Cardiac septum (tissue), 1 donor: ENCODE data around the gene UCKL1. TPM values are rescaled to one million over a fixed set of nuclear protein-coding genes. Genes with fewer than 3 reads are reported as not detected.
"Not testable (repeated sequence)": the region's sequence is repeated elsewhere in the genome, so short reads cannot be mapped to it uniquely, and the experiment has no call there.

Experiments used
- DNase-seq: peaks from one replicate; pipeline ENCODE4 v3.0.0-alpha.2; 2020; ENCODE audit warnings: low spot score
- intact Hi-C: fragments of 100-400 bp; cut with DNase I; formaldehyde crosslinking; loops from one replicate; pipeline ENCODE4 v1.14.0; 2022
- long read RNA-seq: library from polyadenylated mRNA; unstranded; transcript quantifications from one replicate; pipeline ENCODE4 v2.0.0, GENCODE V29; 2021
- total RNA-seq: library from RNA; stranded (reverse); fragmentation: NEBNext Ultra II Directional; extraction: Animal tissue kit (Norgen Biotek cat#: 25700); gene quantifications from one replicate; pipeline ENCODE4 v1.2.1, GENCODE V29; 2021
- donor health status: DM: no; HTN: no; CAD: no.

UCKL1 gene
- total RNA-seq: 43.2 TPM
- long read RNA-seq, partial matches to known transcripts: 152 of 219 reads
- long read RNA-seq, other reads (novel, unspliced or antisense): 67 of 219 reads

DNA sequence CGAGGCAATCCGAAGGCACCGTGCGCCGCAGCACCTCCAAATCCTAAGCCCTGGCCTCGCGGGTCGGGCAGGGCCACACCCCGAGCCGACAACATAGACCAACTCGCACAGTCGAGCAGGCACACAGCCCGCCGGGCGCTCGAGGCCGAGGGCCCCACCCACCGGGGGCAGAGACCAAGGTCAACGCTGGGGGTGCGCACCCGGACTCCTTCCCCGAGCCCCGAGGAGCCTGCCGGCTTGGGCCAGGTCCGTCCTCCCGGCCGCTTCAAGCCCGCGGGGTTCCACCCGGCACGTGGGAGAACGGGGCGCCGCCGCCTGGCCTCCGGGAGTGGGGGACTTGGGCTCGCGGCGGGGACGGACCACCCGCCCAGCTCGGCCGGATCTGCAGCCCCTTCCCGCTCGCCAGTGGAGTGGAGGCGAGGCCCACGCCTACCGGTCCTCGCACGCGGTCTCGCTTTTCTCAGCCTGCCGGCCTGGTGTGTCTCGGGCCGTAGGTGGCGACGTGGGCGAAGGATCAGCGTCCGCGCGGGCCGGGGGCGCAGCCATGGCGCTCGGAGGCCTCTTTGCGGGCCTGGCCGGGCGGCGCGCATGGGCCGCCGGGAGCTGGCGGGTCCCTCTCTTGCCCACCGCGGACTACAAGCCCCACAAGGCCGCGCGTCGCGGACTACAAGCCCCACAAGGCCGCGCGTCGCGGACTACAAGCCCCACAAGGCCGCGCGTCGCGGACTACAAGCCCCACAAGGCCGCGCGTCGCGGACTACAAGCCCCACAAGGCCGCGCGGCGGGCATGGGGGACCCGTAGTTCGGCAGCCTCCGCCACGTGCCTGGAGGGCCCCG is at the start of gene UCKL1:
Gene UCKL1, minus strand, starts transcription at position 590 of the 837 bp plus-strand sequence. Its CDS starts 44 bp downstream, at position 546.
- intact Hi-C loops: loop anchor here (2.0 kb wide), 1 partner anchor 107 kb away; the partner anchor contains the start of gene TCEA2
- DNase-seq: peak; percentile 91

DNA sequence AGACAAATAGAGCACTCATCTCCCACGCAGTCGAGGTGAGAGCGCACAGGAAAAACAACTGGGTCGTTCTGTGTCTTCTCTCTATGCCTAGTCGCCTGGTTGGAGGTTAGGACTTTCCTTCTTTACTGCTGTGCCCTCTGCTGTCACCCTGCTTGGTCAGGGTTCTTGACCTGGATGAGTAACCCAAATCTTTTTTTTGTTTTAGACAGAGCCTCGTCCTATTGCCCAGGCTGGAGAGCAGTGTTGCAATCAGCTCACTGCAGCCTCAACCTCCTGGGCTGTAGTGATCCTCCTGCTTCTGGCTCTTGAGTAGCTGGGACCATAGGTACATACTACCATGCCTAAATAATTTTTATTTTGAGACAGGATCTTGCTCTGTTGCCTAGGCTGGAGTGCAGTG is 49.2 kb upstream of the UCKL1 start:
- intact Hi-C loops: no loop called here
- DNase-seq: no peak

DNA sequence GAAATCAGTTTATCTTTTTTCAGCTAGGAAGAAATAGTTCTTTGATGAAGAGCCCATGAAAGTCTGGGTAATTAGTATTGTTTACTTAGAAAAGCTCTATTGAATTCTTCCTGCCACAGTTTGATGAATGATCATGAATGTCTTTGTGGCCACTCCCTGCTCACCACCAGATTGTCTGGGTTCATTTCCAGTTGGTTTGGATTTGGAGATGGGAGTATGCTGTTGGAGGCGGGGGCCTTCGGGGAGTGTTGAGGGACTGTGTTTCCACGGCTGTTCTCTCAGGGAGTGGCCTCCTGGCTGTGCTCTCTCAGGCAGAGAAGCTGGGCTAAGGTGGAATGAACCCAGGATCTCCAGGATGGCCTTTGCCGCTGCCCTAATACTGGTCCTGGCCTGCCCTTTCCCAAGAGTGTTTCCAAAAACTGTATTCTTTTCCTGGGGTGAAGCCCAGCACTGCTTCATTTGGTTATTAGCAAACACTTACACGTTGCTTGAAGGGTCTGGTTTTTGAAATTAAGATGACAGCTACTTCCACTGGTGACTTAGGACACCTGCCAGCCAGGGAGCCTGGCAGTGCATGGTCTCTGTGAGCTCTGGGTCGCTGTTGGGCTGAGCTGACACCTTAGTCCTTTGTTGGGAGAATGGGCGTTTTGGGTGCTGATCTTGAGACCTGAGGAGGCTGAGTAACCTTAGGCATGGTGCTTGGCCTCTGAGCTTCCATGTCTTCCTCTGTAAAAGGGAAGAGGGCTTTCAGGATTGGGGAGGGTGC is 47.9 kb upstream of the UCKL1 start:
- intact Hi-C loops: no loop called here

DNA sequence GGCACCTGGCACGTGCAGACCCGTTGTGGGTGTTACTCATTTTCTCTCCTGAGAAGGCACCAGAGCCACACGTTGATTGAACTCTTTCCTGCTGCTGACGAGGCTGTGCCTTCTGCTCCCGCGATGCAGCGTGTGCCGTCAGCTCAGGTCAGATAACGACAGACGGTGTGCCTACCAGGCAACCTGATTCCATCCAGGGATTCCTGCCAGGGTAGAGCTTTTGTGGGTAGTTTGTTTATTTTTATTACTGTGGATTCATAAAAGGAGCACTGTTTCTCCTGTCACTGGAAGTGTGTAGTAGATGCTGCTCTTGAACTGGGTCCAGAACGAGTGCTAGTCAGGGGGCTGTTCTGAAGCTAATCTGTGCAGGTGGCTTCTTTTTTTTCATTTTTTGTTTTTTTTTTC is 45.4 kb upstream of the UCKL1 start:
- DNase-seq: no peak
- intact Hi-C loops: no loop called here

More for the DNA sequence above, 47.9 kb upstream of the UCKL1 start:
- no peak for DNase-seq

DNA sequence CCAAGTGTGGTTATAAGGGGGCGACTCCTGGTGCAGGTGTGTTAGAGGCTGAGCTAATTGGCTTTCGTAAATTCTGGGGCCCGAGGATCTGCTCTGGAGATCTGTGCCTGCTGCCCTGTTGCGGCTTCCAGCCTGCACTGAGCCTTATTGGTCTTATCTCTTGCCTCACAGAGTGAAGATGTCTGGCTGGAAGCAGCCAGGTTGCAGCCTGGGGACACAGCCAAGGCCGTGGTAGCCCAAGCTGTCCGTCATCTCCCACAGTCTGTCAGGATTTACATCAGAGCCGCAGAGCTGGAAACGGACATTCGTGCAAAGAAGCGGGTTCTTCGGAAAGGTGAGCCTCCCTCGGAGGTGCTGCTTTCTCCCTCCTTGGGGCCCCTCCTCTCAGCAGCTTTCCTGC is 44.7 kb upstream of the UCKL1 start:
- intact Hi-C loops: no loop called here
- DNase-seq: no peak

DNA sequence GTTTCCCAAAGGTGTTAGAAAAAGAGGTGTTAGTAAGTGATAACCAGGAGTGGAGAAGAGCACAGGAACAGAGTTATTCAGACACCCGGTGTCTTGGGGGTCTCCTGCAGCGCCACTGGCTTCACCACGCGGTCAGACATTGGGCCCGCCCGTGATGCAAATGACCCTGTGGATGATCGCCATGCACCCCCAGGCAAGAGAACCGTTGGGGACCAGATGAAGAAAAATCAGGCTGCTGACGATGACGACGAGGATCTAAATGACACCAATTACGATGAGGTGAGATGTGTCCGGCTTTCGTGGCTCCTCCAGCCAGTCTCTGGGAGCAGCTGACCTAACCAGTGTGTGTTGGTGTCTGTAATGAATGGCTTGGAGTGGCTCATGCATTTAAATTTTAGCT is 26.7 kb upstream of the UCKL1 start:
- DNase-seq: no peak
- intact Hi-C loops: no loop called here

DNA sequence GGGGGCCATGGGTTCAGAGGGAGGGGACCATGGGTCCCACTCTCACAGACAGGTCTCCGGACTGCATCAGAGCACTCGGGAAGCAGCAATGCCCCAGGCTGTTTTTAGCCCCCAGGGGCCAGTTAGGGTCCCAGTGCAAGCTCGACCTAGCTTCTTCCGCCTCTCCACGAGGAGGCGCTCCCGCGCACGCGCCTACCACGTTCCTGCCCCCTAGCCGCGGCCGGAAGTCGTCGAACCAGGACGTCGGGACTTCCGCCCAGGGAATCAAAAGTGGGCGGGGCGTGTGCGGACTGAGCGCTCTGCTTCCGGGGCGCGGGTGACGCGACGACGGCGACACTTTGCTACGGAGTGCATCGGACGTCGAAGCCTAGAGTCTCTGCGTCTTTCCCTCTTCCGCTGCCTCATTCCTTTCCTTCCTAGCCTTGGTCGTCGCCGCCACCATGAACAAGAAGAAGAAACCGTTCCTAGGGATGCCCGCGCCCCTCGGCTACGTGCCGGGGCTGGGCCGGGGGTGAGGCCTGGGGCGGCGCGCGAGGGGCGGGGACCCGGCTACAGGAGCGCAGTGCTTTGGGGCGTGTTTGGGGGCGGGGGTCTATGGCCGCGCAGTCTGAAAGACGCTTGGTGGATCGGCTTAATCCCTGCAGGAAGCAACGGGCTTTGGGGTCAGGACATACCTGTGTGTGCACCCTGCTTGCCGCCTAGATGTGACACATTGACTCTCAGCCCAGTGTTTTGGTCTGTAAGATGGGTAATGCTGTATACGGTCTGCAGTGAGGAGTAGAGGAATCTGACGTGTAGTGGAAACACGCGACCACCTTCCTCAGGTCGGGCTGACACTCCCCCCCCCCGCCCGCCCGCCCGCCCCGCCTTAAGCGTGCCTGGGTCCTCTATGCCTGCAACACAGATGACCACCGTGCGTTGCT is 24.9 kb upstream of the UCKL1 start, which contains the start of gene PRPF6:
Gene PRPF6, plus strand, starts transcription at position 327 of the 923 bp plus-strand sequence. Its CDS starts 114 bp downstream, at position 441.
- peak; percentile 97 for DNase-seq
- intact Hi-C loops: loop anchor here (2.0 kb wide), 1 partner anchor 82 kb away; the partner anchor contains the start of gene TCEA2

DNA sequence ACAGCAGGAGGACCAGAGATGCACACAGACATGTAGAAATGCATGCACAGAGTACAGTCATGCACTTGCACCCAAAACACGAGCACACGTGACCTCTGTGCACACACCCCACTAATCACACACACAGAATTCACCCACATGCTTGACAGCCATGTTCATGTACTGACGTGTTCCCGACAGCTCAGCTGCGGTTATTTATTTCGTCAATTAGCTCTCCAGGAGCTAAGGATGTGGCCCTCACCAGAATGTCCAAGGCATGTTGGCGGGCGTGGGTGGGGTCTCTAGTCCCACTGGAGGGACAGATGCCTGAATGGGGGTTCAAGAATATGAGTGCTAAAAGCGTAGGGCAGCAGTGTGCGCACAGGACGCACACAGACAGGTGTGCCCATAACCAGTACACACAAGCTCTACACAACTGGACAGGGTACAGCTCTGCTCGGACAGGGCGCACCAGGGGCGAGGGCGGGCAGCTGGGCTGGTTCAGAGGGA is 24.1 kb upstream of the UCKL1 start:
- intact Hi-C loops: loop anchor here (2.0 kb wide), 1 partner anchor 82 kb away; the partner anchor contains the start of gene TCEA2
- DNase-seq: no peak

DNA sequence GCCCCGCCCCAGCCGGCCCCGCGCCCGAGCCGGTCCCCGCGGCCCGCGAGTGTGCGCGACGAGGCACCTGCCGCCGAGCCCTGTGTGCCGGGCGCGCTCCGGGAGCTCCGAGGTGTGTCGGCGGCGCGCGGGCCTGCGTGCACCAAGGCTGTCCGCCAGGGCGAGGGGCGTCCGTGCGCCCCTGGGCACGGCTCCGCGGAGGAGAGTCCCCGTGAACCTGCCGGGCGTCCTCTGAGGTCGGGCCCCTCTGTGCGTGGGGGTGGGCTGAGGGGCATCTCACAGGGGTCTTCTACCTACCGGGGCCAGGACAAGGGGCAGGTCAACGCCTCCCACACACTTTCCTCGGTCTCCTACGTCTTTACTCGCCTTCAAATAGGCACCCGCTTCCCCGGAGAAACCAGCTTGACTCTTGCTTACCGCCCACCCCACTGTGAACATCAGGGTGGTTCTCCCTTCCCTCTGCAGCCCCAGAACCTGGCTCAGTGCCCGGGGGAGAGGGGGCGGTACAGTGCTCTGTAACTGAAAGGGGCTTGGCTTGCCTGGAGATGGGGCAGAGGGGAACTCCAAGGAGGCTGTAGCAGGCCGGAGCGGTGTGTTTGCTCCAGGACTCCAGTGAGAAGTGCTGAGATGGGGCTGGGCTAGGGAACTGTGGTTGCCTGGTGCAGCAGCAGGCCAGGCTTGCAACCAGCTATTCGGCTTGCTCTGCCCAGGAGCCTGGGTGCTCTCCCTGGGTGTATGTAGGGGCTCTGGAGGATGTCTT is 23.5 kb upstream of the UCKL1 start, which contains the start of gene SAMD10:
Gene SAMD10, minus strand, starts transcription at position 86 of the 760 bp plus-strand sequence. CDS start 175 bp downstream, outside the sequence.
- intact Hi-C loops: loop anchor here (2.0 to 10.0 kb wide), 2 partner anchors 83 to 195 kb away; partner anchors contain the start of gene TCEA2

DNA sequence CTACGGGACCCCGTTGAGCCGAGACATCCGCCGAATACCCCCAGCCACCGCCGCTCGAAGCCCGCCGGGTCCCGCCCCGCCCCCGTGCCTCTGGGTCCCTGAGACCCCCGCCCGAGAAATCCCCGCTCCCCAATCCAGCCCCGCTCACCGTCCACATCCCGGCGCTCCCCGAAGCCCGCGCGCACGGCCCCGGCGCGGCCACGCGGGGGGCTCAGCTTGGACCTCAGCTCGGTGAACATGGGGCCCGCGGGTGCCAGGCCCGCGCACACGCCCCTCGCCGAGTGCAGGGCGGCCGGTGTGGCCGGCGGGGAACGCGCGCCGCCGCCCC is 23.0 kb upstream of the UCKL1 start:
- no peak for DNase-seq
- intact Hi-C loops: loop anchor here (10.0 kb wide), 1 partner anchor 194 kb away; no protein-coding TSS in a partner anchor

More for the DNA sequence above, 23.5 kb upstream of the UCKL1 start, which contains the start of gene SAMD10:
- DNase-seq: no peak

DNA sequence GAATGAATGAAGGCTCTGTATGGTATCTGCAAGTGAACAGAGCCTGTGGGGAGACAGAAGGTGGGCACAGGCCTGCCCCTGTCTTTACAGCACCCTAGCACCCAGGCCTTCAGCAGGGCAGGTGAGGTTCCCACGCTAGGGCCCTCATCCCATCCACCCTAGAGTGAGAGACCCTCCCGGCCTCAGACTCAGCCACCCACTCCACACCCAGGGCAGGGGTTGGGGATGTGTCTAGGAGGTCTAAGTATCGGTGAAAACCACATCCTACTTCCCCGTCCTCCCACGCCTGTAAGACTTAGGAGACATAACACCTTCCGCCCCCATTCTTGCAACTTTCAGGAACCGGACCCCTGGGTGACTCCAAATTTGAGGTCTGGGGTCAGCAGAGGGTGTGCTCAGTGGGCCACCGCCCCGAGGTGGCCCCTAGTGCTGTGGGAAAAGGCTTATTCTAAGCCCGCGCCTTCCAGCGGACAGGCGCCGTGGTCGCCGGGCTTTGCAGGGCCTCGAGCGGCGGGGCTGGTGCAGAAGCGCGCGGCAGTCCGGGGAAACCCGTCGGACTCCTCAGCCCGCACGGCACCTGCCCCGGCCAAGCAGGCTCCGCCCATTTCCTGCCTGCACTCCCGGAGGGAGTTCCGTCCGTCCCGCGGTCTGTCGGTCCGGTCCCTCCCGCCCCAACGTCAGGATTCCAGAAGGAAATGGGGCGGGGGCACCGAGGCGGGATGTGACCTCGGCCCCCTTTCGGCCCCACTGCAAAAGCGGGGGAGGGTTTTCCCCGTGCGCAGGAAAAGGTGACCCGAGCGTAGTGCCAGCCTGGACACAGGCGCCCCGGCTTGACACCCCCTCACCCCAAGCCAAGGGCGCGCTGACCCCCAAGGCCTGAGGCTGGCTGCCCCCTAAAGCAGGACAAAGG is 22.4 kb upstream of the UCKL1 start:
- intact Hi-C loops: loop anchor here (10.0 kb wide), 1 partner anchor 194 kb away; no protein-coding TSS in a partner anchor
- DNase-seq: no peak

DNA sequence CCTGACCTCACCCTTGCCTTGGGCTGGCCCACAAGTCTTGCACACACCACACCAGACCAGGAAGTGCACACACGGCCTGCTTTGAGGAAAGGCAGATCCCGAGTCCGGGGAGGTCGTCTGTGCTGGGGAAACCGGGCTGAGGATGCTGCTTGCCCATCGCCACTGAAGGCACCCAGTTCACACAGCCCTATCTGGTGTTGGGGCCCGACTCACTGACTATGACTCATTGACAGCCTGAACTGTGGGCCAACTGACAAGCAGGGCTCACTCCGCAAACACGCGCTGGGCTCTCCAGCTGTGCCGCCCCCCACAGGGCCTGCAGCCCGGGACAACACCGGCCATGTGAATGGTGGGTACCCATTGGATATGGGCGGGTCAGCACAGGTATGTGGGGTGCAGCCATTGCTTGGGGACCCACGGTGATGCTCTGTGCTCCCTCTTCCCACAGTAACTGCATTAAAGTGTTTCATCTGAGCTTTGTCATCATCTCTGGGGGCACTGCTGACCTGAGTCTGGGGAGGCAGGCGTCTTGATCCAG is 21.6 kb upstream of the UCKL1 start:
- intact Hi-C loops: loop anchor here (10.0 kb wide), 1 partner anchor 193 kb away; no protein-coding TSS in a partner anchor
- DNase-seq: no peak

DNA sequence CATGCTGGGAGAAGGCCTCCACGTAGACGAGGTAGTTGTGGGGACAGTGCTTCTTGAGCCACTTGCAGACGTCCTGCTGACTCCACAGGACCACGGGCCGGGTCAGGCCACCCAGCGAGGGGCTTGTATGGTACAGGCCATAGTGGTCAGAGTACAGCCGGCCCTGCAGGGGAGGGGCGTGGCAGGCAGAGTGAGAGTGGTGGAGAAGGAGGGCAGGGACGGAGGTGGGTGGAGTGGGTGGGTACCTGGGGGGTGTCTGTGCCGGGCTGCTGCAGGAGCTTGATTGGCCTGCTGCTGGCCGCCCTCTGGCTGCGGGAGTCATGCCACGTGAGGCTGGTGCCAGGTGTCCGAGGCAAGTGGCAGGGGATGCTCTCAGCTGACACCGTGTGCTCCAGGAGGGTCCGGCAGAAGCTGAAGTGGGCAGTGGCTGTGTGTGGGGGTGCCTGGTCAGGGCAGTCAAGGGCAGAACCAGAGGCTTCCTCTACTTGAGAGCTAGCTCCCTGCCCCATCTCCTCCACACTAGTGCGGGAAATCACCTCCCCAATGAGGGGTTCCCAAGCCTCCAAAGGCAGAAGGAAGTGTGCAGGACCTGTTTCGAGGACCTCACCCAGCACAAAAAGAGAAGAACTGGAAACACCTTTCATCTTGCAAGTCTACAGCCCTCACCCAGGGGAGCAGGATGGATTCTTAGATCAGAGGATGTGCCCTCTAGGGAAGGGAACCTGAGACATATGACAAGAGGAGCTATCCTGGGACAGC is 20.9 kb upstream of the UCKL1 start:
- intact Hi-C loops: loop anchor here (10.0 kb wide), 1 partner anchor 192 kb away; no protein-coding TSS in a partner anchor
- DNase-seq: no peak

DNA sequence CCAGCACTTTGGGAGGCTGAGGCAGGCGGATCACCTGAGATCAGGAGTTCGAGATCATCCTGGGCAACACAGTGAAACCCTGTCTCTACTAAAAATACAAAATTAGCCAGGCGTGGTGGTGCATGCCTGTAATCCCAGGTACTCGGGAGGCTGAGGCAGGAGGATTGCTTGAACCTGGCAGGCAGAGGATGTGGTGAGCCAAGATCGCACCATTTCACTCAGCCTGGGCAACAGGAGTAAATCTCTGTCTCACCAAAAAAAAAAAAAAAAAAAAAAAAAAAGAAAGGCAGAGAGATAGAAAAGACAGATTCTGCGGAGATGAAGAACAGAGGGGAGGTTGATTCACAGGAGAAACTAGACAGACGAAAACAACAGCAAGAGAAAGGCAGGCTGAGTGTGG is 20.3 kb upstream of the UCKL1 start:
- not testable (repeated sequence) for DNase-seq
- intact Hi-C loops: loop anchor here (10.0 kb wide), 1 partner anchor 192 kb away; no protein-coding TSS in a partner anchor

DNA sequence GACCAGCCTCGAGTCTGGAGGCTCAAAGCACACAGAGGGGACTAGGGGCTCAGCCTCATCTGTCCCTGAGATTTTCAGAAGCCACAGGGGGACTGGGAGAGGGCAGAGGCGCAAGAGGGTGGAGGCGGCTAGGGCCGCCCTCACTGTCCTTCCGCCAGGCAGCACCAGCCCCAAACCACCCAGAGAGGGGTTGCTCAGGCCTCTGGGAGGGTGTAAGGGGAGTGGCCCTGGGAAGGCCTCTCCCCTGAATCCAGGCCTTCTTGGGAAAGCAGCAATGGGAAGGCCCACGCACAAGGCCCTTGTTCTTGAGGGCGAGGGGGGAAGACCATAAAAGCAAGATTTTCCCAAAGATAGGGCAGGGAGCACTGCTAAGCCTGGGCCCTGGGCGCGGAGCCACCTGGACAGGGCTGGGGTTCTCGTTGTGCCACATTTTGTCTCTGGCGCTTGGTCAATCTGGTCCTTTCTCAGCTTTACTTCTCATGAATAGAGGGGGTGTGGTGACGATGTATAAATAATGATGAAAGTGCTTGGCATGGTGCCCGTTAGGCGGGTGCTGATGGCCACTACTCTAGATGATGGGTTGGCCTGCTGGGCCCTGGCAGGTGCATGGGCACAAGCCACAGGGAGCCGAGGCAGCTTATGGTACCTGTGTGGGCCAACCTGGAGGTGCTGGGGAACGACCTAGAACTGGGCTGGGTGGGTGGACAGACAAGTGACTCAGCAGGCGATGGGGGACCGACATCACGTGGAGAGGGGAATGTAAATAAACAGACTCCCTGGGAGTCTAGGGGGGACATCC is 18.4 kb upstream of the UCKL1 start:
- DNase-seq: no peak
- intact Hi-C loops: loop anchor here (2.0 to 10.0 kb wide), 2 partner anchors 190 to 438 kb away; partner anchors contain the start of gene PTK6
